B cell (primary cell): ENCODE data around the gene IL11RA. TPM values are rescaled to one million over a fixed set of nuclear protein-coding genes. Genes with fewer than 3 reads are reported as not detected.
A peak's percentile ranks its signal among the peaks of the same experiment; 100 is the strongest.

Source experiments
- ATAC-seq: fragments of 200-7000 bp; cut with Tn5 transposase; one replicate; pipeline ENCODE4 v1.10.0; 2021; ENCODE audit warnings: low read depth, mild to moderate bottlenecking, moderate number of reproducible peaks, moderate library complexity
- CTCF ChIA-PET: fragments of 350-600 bp; sonication (Branson Sonifier 250); formaldehyde crosslinking; loops from one replicate; lab custom pipeline; 2021; ENCODE audit warnings: antibody characterized with exemption, inconsistent platforms; lab: Charles Lee
- POLR2A ChIA-PET: fragments of 350-600 bp; sonication (Branson Sonifier 250); formaldehyde crosslinking; loops from one replicate; lab custom pipeline; 2021; ENCODE audit warnings: antibody characterized with exemption; lab: Charles Lee
- DNase-seq: peaks from one replicate; pipeline ENCODE4 v3.0.0; 2013
- H2AFZ ChIP-seq: 2 replicates; pipeline ENCODE4 v1.6.1; 2012; ENCODE audit warnings: mild to moderate bottlenecking, low read depth, low read length; ENCODE audit not compliant: insufficient read depth, poor library complexity, severe bottlenecking
- H3K27ac ChIP-seq, 2 donors: 1 replicate in 1 of 2; 2 replicates in 1 of 2; pipeline ENCODE4 v1.5.1; 2012 to 2013; ENCODE audit warnings: low read length in 2 of 2, mild to moderate bottlenecking in 2 of 2, moderate library complexity in 1 of 2
- H3K27me3 ChIP-seq, 4 experiments: fragments of 200-600 bp in 1 of 4; sonication (generic) in 1 of 4; replicated peaks in 1 of 4; 1 replicate in 2 of 4; 2 replicates in 2 of 4; pipeline versions ENCODE4 v1.6.1 to v1.7.0; 2013 to 2016; ENCODE audit warnings: low read length in 3 of 4, mild to moderate bottlenecking in 2 of 4, mixed read lengths in 1 of 4, moderate library complexity in 1 of 4; ENCODE audit not compliant: insufficient read depth in 4 of 4, control insufficient read depth in 3 of 4; ENCODE audit errors: control extremely low read depth in 1 of 4
- H3K36me3 ChIP-seq, 2 experiments: replicated peaks in 1 of 2; 1 replicate in 1 of 2; 2 replicates in 1 of 2; pipeline versions ENCODE4 v1.6.1 to v1.7.1; 2013; ENCODE audit warnings: low read length in 1 of 2; ENCODE audit not compliant: insufficient read depth in 2 of 2, control insufficient read depth in 1 of 2; ENCODE audit errors: control extremely low read depth in 1 of 2, extremely low read depth in 1 of 2
- H3K4me1 ChIP-seq, 2 donors: fragments of 200-600 bp in 1 of 2; sonication (generic) in 1 of 2; 1 replicate in 1 of 2; 2 replicates in 1 of 2; pipeline versions ENCODE4 v1.5.1 to v1.6.1; 2013 to 2017; ENCODE audit warnings: low read length in 2 of 2; ENCODE audit not compliant: control insufficient read depth in 2 of 2, insufficient read depth in 2 of 2
- H3K4me2 ChIP-seq: replicated peaks from 2 replicates; pipeline ENCODE3; 2012; ENCODE audit warnings: mild to moderate bottlenecking, low read depth, low read length; ENCODE audit not compliant: poor library complexity, severe bottlenecking
- H3K4me3 ChIP-seq, 5 experiments: fragments of 200-600 bp in 1 of 5; sonication (generic) in 1 of 5; 1 replicate in 3 of 5; 2 replicates in 2 of 5; pipeline versions ENCODE4 v1.5.1 to v1.7.0; 2011 to 2016; ENCODE audit warnings: low read length in 4 of 5, mild to moderate bottlenecking in 4 of 5, low read depth in 2 of 5, control low read depth in 1 of 5, moderate library complexity in 1 of 5; ENCODE audit not compliant: insufficient read depth in 1 of 5; ENCODE audit errors: control extremely low read depth in 1 of 5, extremely low read depth in 1 of 5
- H3K79me2 ChIP-seq: fragments of 200-600 bp; sonication (generic); one replicate; pipeline ENCODE4 v1.6.0; 2016; ENCODE audit warnings: low read length; ENCODE audit not compliant: control insufficient read depth, insufficient read depth
- H3K9ac ChIP-seq: fragments of 200-600 bp; sonication (generic); 2 replicates; pipeline ENCODE4 v1.6.1; 2017; ENCODE audit warnings: mild to moderate bottlenecking, low read length, moderate library complexity
- H3K9me3 ChIP-seq, 3 donors: one replicate each; pipeline versions ENCODE4 v1.6.1 to v1.7.1; 2013; ENCODE audit warnings: low read length in 2 of 3; ENCODE audit not compliant: control insufficient read depth in 2 of 3, insufficient read depth in 1 of 3; ENCODE audit errors: control extremely low read depth in 1 of 3
- H4K20me1 ChIP-seq: 2 replicates; pipeline ENCODE4 v1.6.0; 2012; ENCODE audit warnings: mild to moderate bottlenecking, low read length; ENCODE audit not compliant: insufficient read depth, control insufficient read depth, poor library complexity, severe bottlenecking
- H3K27ac Mint-ChIP-seq: one replicate; pipeline ENCODE4 v1.8.0; 2021; ENCODE audit warnings: mixed read lengths
- H3K27me3 Mint-ChIP-seq: one replicate; pipeline ENCODE4 v1.8.0; 2021; ENCODE audit warnings: mixed read lengths
- H3K4me1 Mint-ChIP-seq: one replicate; pipeline ENCODE4 v1.8.0; 2021; ENCODE audit warnings: mixed read lengths
- H3K4me3 Mint-ChIP-seq: one replicate; pipeline ENCODE4 v1.8.0; 2021; ENCODE audit warnings: mixed read lengths
- H3K9me3 Mint-ChIP-seq: one replicate; pipeline ENCODE4 v1.8.0; 2022; ENCODE audit warnings: mixed read lengths; ENCODE audit not compliant: insufficient read depth
- CTCF ChIP-seq: fragments of 200-600 bp; IDR thresholded peaks from one replicate; pipeline ENCODE4 v1.8.0; 2022; ENCODE audit warnings: antibody characterized with exemption, mild to moderate bottlenecking
- EZH2 ChIP-seq: IDR thresholded peaks from 2 replicates; pipeline ENCODE4 v1.6.1; 2012; ENCODE audit warnings: borderline replicate concordance, low read depth, mild to moderate bottlenecking, moderate library complexity, low read length; ENCODE audit not compliant: insufficient read depth, poor library complexity, severe bottlenecking
- WGBS: methylation state at CpG from one replicate; pipeline ENCODE4 v1.1.5; 2013; ENCODE audit warnings: missing lambda C conversion rate; ENCODE audit not compliant: insufficient coverage; 5-methylcytosine and 5-hydroxymethylcytosine counted together
- intact Hi-C: fragments of 100-400 bp; cut with micrococcal nuclease; formaldehyde crosslinking; loops from one replicate; pipeline ENCODE4 v1.10.0; 2022
- polyA plus RNA-seq: library from polyadenylated mRNA; depleted of rRNA; stranded (reverse); fragments of >200 nt; gene quantifications from 2 replicates; pipeline ENCODE4 v1.2.3, GENCODE V29; 2012
- total RNA-seq, 2 donors: library from RNA; stranded (reverse); fragments of 120-200 nt in 1 of 2; gene quantifications; 1 replicate in 1 of 2; 2 replicates in 1 of 2; pipeline versions ENCODE4 v1.2.3 to v1.2.4, GENCODE V29; 2013 to 2022

The IL11RA gene
- total and polyA plus RNA-seq, 2 donors (not counting 1 experiment from before 2014, with no cell fraction given), result 47.3 to 58.0 TPM

DNA sequence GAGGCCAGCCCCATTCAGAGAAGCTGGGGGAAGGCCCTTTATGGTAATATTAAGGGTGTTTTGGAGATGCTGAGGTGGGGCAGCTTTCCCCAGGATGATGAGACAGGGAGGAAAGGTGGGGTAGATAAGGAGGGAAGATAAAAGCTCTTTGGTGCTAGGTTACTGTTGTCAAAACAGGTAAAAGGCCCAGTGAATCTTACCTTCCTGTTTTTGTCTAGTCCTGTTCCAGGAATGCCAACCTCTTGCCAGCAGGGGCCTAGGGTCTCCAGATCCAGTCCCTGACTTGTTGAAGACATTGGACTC is 11.3 kb downstream of the IL11RA start:
- no peak overlapping the region for H3K27ac Mint-ChIP-seq
- no peaks in the 10 kb centered on the region for H3K9me3 Mint-ChIP-seq
- TF ChIP-seq CTCF, result no peak
- TF ChIP-seq EZH2, result no peak

DNA sequence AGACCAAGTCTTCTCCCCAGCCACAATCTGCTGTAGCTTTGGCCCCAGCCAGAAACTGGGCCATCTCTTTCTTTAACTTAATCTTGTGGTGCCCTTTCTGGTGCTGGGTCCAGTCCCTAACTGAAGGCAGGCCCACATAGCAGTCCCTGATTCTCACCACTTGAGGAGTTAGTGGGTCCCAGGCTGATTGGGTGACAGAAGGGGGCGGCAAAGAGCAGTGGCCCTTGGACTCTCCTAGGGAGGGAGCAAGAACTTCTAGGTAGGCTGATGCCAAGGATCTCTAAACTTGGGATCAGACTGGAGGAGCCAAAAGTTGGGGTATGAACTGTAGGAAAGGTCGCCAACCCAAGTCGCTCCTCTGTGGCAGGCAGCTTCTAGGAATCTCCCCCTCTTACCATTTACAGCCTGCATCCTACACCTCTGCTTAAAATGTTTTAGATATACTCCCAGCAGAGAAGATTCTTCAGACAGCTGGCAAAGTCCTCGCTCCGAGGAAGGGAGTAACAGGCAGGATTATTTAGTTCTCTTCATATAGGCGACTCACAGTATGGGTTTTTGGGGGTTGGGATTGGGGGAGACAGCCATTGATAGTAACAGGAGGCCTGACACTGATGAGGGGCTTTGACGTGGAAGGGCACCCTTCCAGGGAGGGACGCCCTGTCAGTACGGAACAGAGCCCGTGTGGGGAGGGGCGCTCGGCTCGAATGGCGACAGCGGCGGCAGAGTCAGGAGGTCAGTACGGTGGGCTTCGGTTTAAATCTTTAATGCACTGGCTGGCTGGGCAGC is 12.5 kb downstream of the IL11RA start:
- 8% methylated on average over 14 of the region's 18 CpGs for WGBS
- H4K20me1 ChIP-seq, result no peaks in the 10 kb centered on the region
- no peak overlapping the region for H3K27ac ChIP-seq
- H3K4me1 ChIP-seq, result peaks cover 10 to 18% of the 10 kb centered on the region in 2 donors
- H3K4me2 ChIP-seq, result peak overlapping the region; percentile 99
- H3K9ac ChIP-seq, result peak overlapping the region; percentile 97
- ATAC-seq, result peak; percentile 44
- H3K27me3 ChIP-seq, result no peaks in the 10 kb centered on the region
- Mint-ChIP-seq H3K9me3 (peaks cover 4% of the 10 kb centered on the region), H3K4me1 (peaks cover 20% of the 10 kb centered on the region), H3K4me3 (peak overlapping the region; percentile 94), H3K27me3 (no peaks in the 10 kb centered on the region), H3K27ac (peak overlapping the region; percentile 92)
- H3K36me3 ChIP-seq, result no peaks in the 10 kb centered on the region
- no peak for TF ChIP-seq EZH2
- TF ChIP-seq CTCF, result peak; percentile 86
- no peaks in the 10 kb centered on the region for H3K79me2 ChIP-seq
- H3K9me3 ChIP-seq, result peaks cover 0 to 10% (median 0%) of the 10 kb centered on the region in 3 donors
- intact Hi-C loops, result loop anchor here (1.0 to 5.0 kb wide), 7 partner anchors 18 to 1148 kb away; partner anchors contain the start of genes DNAJB5, GALT, MYORG and RPP25L
- H3K4me3 ChIP-seq, result peak overlapping the region; percentile 1 to 87 (median 83)
- ChIA-PET CTCF (interaction anchor here (0.7 to 4.9 kb wide), 7 partner anchors 17 to 416 kb away, joined by 3 to 34 read pairs (median 5); partner anchors contain the start of genes FANCG, GALT and SIGMAR1), POLR2A (interaction anchor here (1.0 to 1.8 kb wide), 4 partner anchors 10 to 27 kb away, joined by 3 to 13 read pairs (median 8); partner anchors contain the start of genes GALT and SIGMAR1)
- peak overlapping the region; percentile 91 for H2AFZ ChIP-seq
- DNase-seq, result peak; percentile 81

More for the DNA sequence above, 11.3 kb downstream of the IL11RA start:
- Histone ChIP-seq H3K4me3 (no peak overlapping the region), H3K4me1 (peaks cover 10 to 18% of the 10 kb centered on the region in 2 donors), H3K4me2 (no peak overlapping the region), H3K36me3 (no peaks in the 10 kb centered on the region), H3K9ac (no peak overlapping the region), H3K79me2 (no peaks in the 10 kb centered on the region), H2AFZ (no peak overlapping the region), H3K9me3 (peaks cover 0 to 8% (median 0%) of the 10 kb centered on the region in 3 donors), H4K20me1 (no peaks in the 10 kb centered on the region), H3K27me3 (no peaks in the 10 kb centered on the region), H3K27ac (no peak overlapping the region)
- intact Hi-C loops, result no loop called here
- ATAC-seq, result no peak
- POLR2A ChIA-PET, result no interaction called here
- CTCF ChIA-PET, result interaction anchor here (1.8 to 4.9 kb wide), 3 partner anchors 16 to 39 kb away, joined by 5 to 34 read pairs (median 8); partner anchors contain the start of gene GALT
- no peak for DNase-seq
- Mint-ChIP-seq H3K4me3 (no peak overlapping the region), H3K4me1 (peaks cover 20% of the 10 kb centered on the region), H3K27me3 (no peaks in the 10 kb centered on the region)
